ENCODE measurements around the gene SMIM33.

GRCh38 chr5:139454568-139455290, 16.1 kb upstream of the SMIM33 start:
- TF ChIP-seq UBTF (CRISPR knock-in tag; IDR thresholded peaks at IDR 0.05) (no peak), GTF3A (CRISPR knock-in tag; conservative IDR thresholded peaks at IDR 0.05) (no peak), POLR2A (IDR thresholded peaks at IDR 0.05; ENCODE audit: insufficient read depth in 1 of 2, low read depth in 2 of 2, low read length in 2 of 2) (no peak), HMG20A (CRISPR knock-in tag; IDR thresholded peaks at IDR 0.05; ENCODE audit: borderline replicate concordance) (no peak), CTCF (CRISPR knock-in tag; IDR thresholded peaks at IDR 0.05) (no peak), MXD1 (CRISPR knock-in tag; IDR thresholded peaks at IDR 0.05) (no peak), RELA (CRISPR knock-in tag; IDR thresholded peaks at IDR 0.05) (no peak), EZH2 (conservative IDR thresholded peaks at IDR 0.05; ENCODE audit: low read depth, low read length) (no peak), POLR2AphosphoS5 (IDR thresholded peaks at IDR 0.05; ENCODE audit: low read depth, low read length) (no peak)

Data from HepG2 (cell line).